GM21390 (cell line): ENCODE results near the gene LRRC63.
"Not testable (repeated sequence)": the region's sequence is repeated elsewhere in the genome, so short reads cannot be mapped to it uniquely, and the experiment has no call there.

Source experiments
- ATAC-seq: cut with Tn5 transposase; IDR thresholded peaks from one replicate; pipeline ENCODE4 v1.9.1; 2021; ENCODE audit not compliant: unreplicated experiment

LRRC63 gene

GRCh38 chr13:46235286-46235685, 23.6 kb downstream of the LRRC63 start:
- ATAC-seq: no peak

- ATAC-seq: no peak
Observed at GRCh38 chr13:46265292-46265691, 53.6 kb downstream of the LRRC63 start.

- no peak for ATAC-seq
Observed at GRCh38 chr13:46267166-46267565, 55.4 kb downstream of the LRRC63 start.

GRCh38 chr13:46270416-46270815, 58.7 kb downstream of the LRRC63 start:
- no peak for ATAC-seq

GRCh38 chr13:46274094-46274698, 62.5 kb downstream of the LRRC63 start:
- no peak for ATAC-seq

GRCh38 chr13:46278474-46278873, 66.7 kb downstream of the LRRC63 start:
- no peak for ATAC-seq

- ATAC-seq: no peak
Observed at GRCh38 chr13:46281779-46282178, 70.1 kb downstream of the LRRC63 start.

- not testable (repeated sequence) for ATAC-seq
Observed at GRCh38 chr13:46283912-46284824, 72.4 kb downstream of the LRRC63 start.

- ATAC-seq: no peak
Observed at GRCh38 chr13:46286972-46287371, 75.2 kb downstream of the LRRC63 start.

GRCh38 chr13:46288570-46289259, 77.0 kb downstream of the LRRC63 start:
- ATAC-seq: no peak

- ATAC-seq: no peak
Observed at GRCh38 chr13:46289260-46289955, 77.7 kb downstream of the LRRC63 start.

- ATAC-seq: no peak
Observed at GRCh38 chr13:46290434-46290833, 78.7 kb downstream of the LRRC63 start.

GRCh38 chr13:46293436-46293835, 81.7 kb downstream of the LRRC63 start:
- ATAC-seq: no peak

- peak; percentile 81 for ATAC-seq
Observed at GRCh38 chr13:46295491-46296114, 83.9 kb downstream of the LRRC63 start.

- ATAC-seq: peak; percentile 47
Observed at GRCh38 chr13:46296115-46296822, 84.5 kb downstream of the LRRC63 start.

- ATAC-seq: no peak
Observed at GRCh38 chr13:46296921-46297320, 85.2 kb downstream of the LRRC63 start.

- ATAC-seq: no peak
Observed at GRCh38 chr13:46297361-46297811, 85.7 kb downstream of the LRRC63 start.

- ATAC-seq: no peak
Observed at GRCh38 chr13:46303742-46304385, 92.1 kb downstream of the LRRC63 start.

GRCh38 chr13:46304546-46304945, 92.8 kb downstream of the LRRC63 start:
- ATAC-seq: no peak
